Suppressor macrophage (primary cell): Measurements from ENCODE around the gene ANKRD30BL.
A peak's percentile ranks its signal among the peaks of the same experiment; 100 is the strongest.
"Not testable (repeated sequence)": the region's sequence is repeated elsewhere in the genome, so short reads cannot be mapped to it uniquely, and the experiment has no call there.

Source experiments
- DNase-seq, 4 experiments: peaks; one replicate each; pipeline ENCODE4 v3.0.0-alpha.2; 2020 to 2022
- total RNA-seq, 17 experiments: gene quantifications; one replicate each; lab custom pipeline; 2026; ENCODE audit warnings: mixed read lengths in 6 of 17, inconsistent platforms in 3 of 17; lab: John Stamatoyannopoulos, UW

ANKRD30BL gene, protein sequence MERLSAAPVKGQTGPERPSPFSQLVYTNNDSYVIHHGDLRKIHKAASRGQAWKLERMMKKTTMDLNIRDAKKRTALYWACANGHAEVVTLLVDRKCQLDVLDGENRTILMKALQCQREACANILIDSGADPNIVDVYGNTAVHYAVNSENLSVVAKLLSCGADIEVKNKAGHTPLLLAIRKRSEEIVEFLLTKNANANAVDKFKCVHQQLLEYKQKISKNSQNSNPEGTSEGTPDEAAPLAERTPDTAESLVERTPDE
- 0 to 1.4 (median 0) reads per million in 17 experiments for total RNA-seq

DNA sequence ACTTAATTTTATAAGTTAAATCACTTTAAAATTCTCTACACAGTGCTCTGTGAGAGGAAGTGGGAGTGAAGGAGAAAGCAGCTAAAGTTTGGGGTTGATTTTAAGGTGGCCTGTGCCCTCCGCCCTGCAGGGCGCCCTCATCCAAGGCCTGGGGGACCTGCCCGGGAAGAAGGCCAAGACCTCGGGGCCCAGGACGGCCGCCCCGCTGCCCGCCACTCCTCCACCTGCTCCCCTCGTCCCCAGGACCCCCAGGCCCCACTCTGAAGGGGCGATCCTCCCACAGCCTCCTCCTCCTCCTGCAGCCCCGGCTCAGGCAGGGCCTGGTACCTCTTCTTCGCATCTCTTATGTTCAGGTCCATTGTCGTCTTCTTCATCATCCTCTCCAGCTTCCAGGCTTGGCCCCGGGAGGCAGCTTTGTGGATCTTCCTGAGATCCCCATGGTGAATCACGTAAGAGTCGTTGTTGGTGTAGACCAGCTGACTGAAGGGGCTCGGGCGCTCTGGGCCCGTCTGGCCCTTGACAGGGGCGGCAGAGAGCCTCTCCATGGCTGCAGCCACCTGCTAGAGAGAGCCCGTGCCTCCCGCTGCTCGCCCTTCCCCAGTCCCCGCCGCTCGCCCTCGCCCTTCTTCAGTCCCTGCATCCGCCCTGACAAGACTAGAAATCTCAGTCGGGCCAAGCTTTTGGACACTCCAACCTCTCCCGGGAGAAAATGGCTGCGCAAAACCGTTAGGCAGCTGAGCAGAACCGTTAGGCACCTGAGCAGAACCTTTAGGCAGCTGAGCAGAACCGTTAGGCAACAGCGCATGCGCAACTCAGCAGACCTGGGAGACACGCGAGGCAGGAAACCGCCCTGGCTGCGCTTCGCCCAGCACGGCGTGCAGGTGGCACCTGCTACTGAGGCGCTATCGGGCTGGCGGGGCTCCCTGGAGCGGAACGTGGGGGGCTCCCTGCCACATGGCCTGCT lies at the start of gene ANKRD30BL:
TSS of gene ANKRD30BL (minus strand) at position 792 of the 964 bp plus-strand sequence. CDS start at position 545, 247 bp downstream.
- not testable (repeated sequence) for DNase-seq

- DNase-seq: not testable (repeated sequence)
These were observed 41.1 kb upstream of the ANKRD30BL start for GRCh38 chr2:132202866-132203265.

- not testable (repeated sequence) for DNase-seq
These were observed 31.1 kb upstream of the ANKRD30BL start for GRCh38 chr2:132192854-132193253.

- DNase-seq: not testable (repeated sequence)
These were observed 5.3 kb upstream of the ANKRD30BL start for GRCh38 chr2:132167100-132167499.

- not testable (repeated sequence) for DNase-seq
These were observed 441 bp upstream of the ANKRD30BL start for GRCh38 chr2:132162125-132162660.

DNA sequence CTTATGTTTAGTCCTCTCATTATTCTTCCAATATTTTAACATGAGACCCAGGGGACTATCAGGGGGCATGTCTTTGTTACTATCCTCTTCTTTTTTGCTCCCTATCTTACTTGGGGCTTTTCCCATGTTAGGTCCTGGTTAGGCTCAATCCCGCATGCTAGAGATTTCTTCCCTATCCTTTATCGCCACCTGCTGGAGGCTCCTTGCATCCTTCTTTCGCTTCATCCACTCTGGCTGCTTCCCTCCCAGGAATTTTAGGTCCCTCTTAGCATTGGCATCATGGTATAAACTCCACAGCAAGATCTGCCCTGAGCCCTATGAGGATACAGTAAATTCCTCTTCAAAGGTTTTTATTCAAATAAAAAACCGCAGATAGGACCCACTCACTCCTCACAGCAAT lies 15.0 kb downstream of the ANKRD30BL start:
- peak; percentile 57 to 73 (median 64) for DNase-seq
